RPMI8226 (cell line): ENCODE data around the gene DEGS1.
A peak's percentile ranks its signal among the peaks of the same experiment; 100 is the strongest.
"Not testable (repeated sequence)": the region's sequence is repeated elsewhere in the genome, so short reads cannot be mapped to it uniquely, and the experiment has no call there.

Source experiments
- DNase-seq: peaks from one replicate; pipeline ENCODE4 v3.0.0-alpha.2; 2015

Gene DEGS1

DNA sequence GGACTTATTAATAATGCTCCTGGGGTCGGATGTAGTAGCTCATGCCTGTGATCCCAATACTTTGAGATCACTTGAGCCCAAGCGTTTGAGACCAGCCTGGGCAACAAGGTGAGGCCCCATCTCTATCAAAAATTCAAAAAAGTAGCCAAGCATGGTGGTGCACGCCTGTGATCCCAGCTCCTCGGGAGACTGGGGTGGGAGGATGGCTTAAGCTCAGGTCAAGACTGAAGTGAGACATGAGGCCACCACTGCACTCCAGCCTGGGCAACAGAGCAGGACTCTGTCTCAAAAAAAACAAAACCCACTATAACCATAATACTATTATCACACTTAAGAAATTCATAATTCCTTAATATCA is 1.6 kb upstream of the DEGS1 start:
- DNase-seq, result no peak

DNA sequence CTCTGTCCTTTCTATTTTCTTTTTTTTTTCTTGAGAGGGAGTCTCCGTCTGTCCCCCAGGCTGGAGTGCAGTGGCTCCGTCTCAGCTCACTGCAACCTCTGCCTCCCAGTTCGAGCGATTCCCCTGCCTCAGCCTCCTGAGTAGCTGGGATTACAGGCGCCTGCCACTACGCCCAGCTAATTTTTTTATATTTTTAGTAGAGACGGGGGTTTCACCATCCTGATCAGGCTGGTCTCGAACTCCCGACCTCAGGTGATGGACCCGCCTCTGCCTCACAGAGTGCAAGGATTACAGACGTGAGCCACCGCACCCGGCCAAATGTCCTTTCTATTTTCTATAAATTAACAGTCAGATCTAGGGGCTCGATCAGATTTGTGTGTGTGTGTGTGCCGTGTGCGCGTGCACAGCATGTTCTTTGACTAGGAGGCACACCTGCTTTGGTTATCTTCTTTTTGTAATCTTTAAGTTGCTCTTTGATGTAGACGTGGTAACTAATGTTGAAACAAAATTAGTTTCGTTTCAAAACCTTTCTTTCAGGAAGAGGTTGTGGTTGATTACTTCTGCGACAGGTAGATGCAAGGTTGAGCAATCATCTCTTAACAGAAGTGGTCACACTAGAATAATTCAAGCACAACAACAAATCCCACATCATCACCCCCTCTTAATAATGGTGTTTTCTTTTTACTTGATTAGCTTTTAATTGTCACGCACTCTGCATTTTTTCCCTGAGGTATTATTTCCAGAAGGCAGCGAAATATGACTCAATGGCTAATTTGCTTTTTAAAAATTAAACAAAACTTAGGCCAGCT is 779 bp upstream of the DEGS1 start:
- peak; percentile 39 for DNase-seq

DNA sequence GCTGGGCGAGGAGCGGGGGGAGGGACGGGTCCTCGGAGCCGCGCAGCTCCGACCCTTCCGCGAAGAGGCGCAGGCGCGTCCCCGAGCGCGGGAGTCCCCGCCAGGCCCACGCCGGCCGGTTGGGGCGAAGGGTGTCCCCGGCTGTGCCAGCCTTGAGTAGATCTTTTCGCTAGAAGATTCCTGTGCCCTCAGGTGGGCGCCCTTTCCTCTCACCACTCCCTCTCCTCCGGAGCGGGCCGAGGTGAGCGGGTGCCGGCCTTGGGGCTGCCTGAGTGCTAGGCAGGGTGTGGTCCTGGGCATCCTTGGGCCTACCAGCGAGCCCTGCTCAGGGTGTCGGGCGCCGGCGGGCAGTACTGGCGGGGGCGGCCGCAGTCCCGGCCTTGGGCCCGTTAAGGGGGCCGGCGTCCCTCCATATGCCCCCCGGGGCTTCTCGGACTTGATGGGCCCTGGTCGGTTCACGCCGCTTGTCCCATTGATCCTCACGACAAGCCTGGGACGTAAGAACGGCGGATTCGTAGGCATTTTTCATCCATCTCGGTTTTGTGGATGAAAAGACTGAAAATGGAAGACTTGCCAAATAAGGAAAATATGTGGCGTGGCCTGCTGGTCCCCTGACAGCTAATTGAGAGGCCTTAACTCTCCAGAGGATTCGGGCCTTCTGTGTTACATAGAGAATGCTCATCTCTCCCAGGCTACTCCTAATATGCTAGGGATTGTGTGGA is 712 bp downstream of the DEGS1 start:
- DNase-seq, result peak; percentile 77

DNA sequence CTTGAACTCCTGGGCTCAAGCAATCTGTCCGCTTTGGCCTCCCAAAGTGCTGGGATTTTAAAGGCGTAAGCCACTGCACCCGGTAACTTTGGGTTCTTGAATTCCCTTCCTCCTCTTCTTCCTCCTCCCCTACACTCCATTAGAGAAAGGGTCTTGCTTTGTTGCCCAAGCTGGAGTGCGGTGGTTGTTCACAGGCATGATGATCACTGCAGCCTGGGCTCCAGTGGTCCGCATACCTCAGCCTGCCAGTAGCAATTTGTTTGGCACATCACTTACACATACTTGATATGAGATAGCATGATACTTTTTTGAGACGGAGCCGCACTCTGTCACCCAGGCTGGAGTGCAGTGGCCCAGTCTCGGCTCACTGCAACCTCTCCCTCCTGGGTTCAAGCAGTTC is 2.2 kb downstream of the DEGS1 start:
- DNase-seq, result no peak

DNA sequence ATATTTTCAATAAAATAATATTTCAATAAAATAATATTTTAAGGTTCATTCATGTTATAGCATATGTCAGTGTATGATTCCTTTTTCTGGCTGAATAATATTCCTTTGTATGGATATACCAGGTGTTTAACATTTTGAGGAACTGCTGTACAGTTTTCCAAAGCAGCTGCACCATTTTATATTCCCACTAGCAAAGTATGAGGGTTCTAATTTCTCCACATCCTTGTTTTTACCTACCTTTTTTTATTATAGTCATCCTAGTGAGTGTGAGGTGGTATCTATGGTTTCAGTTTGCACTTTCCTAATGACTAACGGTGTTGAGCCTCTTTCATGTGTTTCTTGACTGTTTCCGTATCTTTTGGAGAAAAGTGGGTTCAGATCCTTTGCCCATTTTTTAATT is 5.2 kb downstream of the DEGS1 start:
- no peak for DNase-seq

DNA sequence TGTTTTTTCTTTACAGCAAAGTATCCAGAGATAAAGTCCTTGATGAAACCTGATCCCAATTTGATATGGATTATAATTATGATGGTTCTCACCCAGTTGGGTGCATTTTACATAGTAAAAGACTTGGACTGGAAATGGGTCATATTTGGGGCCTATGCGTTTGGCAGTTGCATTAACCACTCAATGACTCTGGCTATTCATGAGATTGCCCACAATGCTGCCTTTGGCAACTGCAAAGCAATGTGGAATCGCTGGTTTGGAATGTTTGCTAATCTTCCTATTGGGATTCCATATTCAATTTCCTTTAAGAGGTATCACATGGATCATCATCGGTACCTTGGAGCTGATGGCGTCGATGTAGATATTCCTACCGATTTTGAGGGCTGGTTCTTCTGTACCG is 6.5 kb downstream of the DEGS1 start:
- no peak for DNase-seq

DNA sequence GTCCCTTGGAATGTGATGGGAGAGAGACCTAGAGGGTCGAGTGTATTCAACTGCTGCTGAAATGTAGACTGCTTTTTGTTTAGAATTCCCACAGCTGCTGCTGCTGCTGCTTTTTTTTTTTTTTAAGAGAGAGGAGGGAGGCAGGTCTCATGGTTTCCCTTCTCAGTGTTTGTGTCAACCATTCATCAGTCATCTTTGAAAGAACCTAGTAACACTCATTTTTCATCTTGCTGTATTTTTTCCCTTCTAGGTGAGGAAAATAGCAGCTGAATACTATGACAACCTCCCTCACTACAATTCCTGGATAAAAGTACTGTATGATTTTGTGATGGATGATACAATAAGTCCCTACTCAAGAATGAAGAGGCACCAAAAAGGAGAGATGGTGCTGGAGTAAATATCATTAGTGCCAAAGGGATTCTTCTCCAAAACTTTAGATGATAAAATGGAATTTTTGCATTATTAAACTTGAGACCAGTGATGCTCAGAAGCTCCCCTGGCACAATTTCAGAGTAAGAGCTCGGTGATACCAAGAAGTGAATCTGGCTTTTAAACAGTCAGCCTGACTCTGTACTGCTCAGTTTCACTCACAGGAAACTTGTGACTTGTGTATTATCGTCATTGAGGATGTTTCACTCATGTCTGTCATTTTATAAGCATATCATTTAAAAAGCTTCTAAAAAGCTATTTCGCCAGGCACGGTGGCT is 9.2 kb downstream of the DEGS1 start:
- no peak for DNase-seq

DNA sequence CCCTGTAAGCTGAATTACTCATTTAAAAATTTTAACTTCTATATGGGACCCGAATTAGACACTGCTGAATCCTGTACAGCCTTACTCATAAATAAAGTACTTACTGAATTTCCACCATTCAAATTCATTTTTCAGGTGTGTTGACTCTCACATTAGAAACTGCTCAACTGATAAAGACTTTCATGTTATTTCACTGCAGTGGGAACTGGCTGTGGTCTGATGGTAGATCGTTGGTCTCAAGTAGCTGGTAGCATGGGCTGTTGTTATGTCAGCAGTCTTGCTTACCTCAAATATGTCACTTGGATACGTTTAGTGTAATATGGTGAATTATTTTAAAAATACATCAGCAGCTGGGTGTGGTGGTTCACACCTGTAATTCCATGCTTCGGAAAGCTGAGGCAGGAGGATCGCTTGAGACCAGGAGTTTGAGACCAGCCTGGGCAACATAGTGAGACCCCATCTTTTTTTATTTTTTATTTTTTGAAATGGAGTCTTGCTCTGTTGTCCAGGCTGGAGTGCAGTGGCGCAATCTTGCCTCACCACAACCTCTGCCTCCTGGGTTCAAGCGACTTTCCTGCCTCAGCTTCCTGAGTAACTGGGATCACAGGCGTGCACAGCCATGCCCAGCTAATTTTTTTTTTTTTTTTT is 10.4 kb downstream of the DEGS1 start:
- no peak for DNase-seq

DNA sequence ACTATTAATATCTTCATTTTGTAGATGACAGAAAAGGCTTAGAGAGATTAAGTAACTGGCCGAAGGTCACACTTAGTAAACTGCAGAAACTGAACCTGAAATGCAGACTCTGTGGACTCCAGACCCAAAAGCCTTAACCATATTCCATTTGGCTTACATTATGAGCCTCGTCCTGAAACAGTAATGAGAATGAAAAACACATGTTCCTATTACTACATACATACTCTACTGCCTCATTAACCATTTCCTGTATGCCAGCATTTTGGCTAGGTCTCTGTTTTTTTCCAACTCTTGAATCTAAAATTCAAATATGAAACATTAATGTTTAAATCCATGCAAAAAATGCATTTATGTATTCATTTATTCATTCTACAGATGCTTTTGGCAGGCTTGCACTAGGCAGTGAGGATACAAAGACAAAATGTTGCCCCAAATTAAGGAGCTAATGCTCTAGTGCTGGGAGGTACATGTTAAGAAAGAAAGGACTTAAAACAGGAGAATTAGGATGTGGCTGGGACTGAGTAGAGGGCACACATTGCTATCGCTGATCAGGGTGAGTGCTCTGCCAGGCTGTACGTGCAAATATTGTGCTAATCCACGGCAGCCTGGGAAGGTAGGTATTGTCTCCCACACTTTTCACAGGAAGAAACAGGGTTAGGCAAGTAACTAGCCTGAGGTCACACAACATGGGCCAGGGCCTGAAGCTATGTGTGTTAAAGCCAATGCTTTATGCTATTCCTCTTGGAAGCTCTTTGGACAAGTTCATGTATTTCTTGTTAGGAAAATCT is 14.0 kb downstream of the DEGS1 start:
- DNase-seq, result no peak

DNA sequence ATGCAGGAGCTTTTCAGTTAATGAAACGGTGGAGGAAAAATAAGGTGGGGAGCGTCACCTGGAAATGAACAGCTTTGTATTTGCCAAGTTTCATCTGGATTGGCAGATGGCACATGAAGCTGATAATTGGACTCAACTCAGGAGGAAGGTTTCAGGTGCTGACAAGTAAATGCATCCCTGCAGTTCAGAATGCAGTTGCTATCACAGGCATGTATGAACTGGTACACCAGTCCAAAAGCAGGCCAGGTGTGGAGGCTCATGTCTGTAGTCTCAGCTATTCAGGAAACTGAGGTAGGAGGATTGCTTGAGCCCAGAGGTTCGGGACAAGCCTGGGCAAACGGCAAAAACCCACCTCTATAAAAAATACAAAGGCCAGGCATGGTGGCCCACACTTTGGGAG is 15.5 kb downstream of the DEGS1 start:
- DNase-seq, result no peak

DNA sequence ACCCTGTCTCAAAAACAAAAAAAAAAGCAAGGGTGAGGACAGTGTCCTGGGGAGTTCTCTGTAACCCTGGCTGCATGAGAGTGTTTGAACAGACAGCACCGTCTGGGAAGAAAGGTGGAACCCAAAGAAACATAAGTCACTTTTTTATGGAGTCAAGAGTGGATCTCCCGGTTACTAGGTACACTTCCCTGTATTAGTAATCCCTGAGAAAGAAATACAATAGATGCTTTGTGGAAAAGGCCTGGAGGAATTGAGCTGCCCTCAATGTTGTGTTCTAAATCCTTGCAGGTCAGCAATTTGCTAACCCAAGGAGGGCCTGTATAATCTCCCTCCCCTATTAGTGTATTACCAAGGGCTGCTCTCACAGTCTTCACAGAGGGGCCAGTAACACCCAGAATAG is 16.6 kb downstream of the DEGS1 start:
- no peak for DNase-seq

DNA sequence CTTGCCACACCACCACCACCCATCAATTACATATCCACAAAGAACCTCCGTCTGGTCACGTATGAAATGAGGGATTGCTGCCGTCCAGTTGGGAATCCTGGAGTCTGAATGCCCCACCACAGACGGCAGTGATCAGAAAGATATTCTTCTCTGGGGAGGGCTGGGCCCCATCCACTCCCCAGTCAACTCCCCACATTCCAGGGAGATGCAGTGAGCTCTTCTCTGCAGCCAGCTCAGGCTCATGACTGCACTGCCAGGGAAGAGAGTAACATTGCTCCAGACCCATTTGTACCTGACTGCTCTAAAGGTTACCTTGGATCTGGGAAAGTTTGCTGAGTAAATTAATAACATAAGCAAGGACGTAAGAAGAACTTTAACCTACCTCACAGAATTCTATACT is 18.3 kb downstream of the DEGS1 start:
- DNase-seq, result no peak

DNA sequence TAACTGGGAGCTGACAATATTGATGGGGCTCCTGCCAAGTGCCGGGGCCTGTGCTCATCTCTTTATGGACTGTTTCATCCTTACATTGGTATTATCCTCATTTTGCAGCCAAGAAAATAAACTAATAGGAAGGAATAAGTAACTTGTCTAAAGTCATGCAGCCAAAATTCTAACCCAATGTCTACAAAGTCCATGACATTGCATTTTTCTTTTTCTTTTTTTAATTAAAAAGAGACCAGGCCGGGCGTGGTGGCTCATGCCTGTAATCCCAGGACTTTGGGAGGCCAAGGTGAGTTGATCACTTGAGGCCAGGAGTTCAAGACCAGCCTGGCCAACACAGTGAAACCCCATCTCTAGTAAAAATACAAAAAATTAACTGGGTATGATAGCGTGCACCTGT is 18.8 kb downstream of the DEGS1 start:
- no peak for DNase-seq

DNA sequence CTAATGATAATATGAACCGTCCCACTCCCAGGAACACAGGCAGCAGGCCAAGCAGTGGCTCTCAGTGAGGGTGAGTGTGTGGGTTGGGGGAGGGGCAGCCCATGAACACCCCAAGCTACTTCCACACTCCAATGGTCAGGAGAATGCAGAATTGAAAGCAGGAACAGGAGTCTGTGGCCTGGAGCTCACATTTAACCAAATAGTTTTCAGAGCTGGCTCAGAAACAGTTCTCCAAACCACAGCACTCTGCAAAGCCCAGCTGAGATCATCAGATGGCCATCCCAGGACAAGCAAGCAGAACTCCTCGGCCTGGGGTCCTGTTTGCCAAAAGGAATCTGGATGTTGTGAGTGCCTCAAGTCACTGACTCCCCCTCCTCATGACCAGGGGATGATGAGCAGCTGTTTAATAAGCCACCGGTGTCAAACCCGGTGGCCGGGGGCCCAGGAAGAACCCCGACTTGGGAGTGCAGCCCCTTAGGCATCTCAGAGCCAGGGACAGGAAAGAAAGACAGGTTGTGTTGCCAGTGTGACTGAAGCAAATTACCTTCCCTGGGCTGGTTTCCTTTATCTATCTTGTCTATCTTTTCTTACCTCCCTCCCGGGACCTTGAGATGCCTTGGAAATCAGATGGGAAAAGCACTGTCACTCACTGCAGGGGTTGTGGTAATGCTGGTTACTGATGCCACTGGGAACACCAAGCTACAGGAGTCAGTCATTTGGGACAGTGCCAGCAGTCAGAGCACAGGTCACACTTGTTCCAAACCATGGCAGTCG is 20.4 kb downstream of the DEGS1 start:
- DNase-seq, result peak; percentile 63

DNA sequence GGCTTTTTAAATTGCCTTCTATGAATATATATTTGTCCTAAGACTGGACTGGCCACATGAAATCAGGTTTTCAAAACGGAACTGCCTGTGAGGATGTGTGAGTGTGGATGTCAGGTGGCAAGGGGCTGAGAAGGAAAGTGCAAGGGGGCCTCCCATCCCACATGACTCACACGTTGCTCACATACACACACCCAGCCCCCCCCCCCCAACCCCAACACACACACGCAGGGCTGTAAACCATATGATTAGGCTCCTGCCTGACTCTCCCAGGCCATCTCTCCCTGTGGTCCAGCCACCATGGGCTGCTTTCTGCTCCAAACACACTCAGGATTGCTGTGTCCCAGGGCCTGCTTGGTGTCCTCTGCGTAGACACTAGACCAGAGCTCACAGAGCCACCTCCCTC is 22.4 kb downstream of the DEGS1 start:
- no peak for DNase-seq

DNA sequence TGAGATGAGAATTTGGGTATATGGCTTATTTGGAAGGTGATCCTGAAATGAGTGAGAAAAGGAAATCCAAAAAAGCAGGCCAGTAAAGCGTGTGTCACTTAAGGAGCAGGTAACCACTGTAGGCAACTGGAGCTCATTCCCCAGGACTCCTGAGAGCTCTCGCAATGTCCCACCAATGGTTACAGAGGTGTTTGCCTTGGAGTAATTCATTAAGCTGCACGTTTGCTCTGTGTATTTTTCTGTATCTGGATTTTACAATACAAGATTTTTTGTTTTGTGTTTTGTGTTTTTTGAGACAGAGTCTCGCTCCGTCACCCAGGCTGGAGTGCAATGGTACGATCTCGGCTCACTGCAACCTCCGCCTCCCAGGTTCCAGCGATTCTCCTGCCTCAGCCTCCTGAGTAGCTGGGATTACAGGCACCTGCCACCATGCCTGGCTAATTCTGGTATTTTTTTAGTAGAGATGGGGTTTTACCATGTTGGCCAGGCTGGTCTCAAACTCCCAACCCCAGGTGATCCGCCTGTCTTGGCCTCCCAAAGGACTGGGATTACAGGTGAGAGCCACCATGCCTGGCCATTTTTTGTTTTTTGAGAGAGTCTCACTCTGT is 23.0 kb downstream of the DEGS1 start:
- DNase-seq, result not testable (repeated sequence)

DNA sequence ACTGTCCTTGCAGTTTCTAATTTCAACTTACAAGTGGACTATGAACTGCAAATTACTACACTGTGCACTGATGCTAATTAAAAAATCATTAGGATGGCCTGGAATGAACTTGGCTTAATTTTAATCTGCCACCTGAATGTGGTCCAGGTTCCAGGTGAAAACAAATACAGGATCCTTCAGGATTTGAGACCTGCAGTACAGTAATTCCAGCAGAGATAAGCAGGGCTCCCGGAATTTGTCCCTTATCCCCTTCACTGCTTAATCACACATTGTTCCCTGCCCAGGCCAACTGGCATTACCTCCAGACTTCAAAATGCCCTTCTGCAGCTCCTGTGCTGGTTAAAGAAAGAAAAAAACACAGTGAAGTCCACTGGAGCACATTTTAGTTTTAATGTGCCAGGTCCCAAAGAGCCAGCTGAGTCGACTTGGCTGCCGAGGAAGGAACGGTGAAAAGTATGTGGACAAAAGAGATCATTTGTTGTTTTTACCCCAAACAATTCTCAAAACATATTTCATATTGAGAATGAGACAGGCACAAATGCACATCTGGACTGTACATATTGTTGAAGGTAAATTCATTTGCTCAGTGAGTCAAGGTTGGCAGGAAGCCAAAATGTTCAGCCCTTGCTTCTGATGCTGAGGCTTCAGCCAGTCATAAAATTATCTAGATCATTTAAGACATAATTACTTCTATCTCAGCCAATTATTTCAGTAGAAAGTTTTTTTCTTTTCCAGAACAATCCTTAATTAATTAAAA is 28.3 kb downstream of the DEGS1 start:
- DNase-seq, result peak; percentile 54

DNA sequence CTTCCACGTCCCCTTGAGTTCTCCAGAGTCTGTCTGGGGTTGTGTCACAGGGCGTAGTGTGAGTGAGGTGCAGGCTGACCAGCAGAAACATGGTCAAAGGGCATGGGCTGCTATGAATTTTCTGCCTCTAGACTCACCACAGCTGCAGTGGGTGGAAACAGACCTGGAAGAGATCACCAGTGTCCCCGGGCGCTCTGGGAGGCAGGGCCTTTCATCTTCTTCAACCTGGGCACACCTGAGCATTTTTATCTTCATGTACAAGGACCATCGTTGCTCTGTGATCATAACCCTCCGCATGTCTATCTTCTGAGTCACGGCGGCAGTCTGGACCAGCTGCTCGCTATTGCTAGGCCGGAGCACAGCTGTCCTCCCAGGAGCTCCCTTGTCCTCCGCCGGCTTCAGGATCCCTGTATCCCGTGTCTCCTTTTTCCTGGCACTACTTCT is 29.6 kb downstream of the DEGS1 start:
- DNase-seq, result no peak

DNA sequence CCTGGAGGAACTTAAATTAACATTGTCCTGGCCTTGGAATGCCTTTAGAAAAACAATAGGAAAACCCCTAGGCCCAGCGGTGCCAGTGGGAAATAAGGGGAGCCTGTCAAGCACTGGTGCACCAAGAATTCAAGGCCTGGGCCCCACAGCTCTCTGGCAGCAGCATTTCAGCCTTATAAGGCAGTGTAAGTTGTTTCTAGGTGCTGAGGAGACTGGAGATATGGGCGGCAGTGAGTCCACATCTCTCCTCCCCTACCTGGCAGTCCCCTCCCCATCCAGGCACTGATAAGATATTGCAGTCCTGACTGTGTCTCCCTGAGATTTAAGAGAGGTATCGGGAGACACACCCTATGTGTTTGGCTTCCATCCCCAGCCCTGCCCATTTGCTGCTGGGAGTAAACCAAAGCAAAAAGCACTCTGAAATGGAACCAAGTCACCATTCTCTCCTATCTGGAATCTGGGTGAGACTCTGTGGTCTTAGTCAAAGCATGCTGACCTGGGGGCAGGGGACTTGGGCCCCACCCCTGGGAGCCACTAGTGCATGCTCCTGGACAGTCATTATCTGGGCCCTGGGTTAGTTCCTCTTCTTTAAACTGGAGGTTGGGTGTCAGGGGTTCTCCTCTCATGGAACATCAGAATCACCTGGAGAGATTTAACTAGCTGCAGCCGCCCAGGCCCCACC is 30.5 kb downstream of the DEGS1 start:
- DNase-seq, result no peak

DNA sequence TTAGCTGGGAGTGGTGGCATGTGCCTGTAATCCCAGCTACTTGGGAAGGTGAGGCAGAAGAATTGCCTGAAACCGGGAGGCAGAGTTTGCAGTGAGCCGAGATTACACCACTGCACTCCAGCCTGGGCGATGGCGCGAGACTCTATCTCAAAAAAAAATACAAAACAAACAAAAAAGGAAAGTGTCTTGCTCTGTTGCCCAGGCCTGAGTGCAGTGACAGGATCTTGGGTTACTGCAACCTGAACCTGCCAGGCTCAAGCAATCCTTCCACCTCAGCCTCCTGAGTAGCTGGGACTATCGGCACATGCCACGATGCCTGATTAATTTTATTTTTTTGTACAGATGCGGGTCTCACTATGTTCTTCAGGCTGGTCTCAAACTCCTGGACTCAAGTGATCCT is 33.3 kb downstream of the DEGS1 start:
- no peak for DNase-seq
